ELR (cell line): ENCODE measurements around the gene SEMA6C.
"Not testable (repeated sequence)": the region's sequence is repeated elsewhere in the genome, so short reads cannot be mapped to it uniquely, and the experiment has no call there.

Source experiments
- DNase-seq: peaks from one replicate; pipeline ENCODE4 v3.0.0-alpha.2; 2015; ENCODE audit warnings: low read depth

SEMA6C gene, protein sequence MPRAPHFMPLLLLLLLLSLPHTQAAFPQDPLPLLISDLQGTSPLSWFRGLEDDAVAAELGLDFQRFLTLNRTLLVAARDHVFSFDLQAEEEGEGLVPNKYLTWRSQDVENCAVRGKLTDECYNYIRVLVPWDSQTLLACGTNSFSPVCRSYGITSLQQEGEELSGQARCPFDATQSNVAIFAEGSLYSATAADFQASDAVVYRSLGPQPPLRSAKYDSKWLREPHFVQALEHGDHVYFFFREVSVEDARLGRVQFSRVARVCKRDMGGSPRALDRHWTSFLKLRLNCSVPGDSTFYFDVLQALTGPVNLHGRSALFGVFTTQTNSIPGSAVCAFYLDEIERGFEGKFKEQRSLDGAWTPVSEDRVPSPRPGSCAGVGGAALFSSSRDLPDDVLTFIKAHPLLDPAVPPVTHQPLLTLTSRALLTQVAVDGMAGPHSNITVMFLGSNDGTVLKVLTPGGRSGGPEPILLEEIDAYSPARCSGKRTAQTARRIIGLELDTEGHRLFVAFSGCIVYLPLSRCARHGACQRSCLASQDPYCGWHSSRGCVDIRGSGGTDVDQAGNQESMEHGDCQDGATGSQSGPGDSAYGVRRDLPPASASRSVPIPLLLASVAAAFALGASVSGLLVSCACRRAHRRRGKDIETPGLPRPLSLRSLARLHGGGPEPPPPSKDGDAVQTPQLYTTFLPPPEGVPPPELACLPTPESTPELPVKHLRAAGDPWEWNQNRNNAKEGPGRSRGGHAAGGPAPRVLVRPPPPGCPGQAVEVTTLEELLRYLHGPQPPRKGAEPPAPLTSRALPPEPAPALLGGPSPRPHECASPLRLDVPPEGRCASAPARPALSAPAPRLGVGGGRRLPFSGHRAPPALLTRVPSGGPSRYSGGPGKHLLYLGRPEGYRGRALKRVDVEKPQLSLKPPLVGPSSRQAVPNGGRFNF

GRCh38 chr1:151146412-151147131, at the start of gene SEMA6C:
Gene SEMA6C (minus strand): TSS chr1:151146631. CDS start chr1:151142621, 4,010 bp downstream.
- DNase-seq: peak; percentile 93

- peak; percentile 99 for DNase-seq
Observed at GRCh38 chr1:151194894-151195594, 48.6 kb upstream of the SEMA6C start.

GRCh38 chr1:151193856-151194255, 47.4 kb upstream of the SEMA6C start:
- peak; percentile 25 for DNase-seq

GRCh38 chr1:151193304-151193703, 46.9 kb upstream of the SEMA6C start:
- DNase-seq: no peak

GRCh38 chr1:151192047-151192446, 45.6 kb upstream of the SEMA6C start:
- no peak for DNase-seq

GRCh38 chr1:151189637-151190445, 43.4 kb upstream of the SEMA6C start, which contains the start of gene VPS72:
Gene VPS72 (minus strand): TSS chr1:151190197. CDS start chr1:151190121, 76 bp downstream.
- peak; percentile 93 for DNase-seq

GRCh38 chr1:151188667-151189066, 42.2 kb upstream of the SEMA6C start:
- DNase-seq: not testable (repeated sequence)

DNA sequence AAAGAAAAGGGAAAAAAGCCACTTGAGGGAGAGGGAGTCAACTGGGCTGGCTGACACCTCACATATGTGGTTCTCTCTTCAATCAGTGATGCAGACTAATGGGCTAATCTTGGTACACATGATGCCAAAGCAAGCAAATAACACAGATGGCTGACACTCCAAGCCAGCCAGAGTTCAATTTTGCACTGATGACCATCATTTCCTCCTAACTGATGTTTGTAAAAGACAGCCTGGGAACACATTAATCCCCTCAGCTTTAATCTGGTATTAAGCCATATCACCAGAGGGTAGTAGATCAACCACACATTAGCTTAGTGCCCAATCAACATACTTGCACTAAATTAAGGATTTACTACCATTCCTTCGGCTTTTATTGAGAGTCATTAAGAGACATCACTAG, 40.8 kb upstream of the SEMA6C start:
- DNase-seq: no peak

- no peak for DNase-seq
Observed at GRCh38 chr1:151184211-151184610, 37.8 kb upstream of the SEMA6C start.

DNA sequence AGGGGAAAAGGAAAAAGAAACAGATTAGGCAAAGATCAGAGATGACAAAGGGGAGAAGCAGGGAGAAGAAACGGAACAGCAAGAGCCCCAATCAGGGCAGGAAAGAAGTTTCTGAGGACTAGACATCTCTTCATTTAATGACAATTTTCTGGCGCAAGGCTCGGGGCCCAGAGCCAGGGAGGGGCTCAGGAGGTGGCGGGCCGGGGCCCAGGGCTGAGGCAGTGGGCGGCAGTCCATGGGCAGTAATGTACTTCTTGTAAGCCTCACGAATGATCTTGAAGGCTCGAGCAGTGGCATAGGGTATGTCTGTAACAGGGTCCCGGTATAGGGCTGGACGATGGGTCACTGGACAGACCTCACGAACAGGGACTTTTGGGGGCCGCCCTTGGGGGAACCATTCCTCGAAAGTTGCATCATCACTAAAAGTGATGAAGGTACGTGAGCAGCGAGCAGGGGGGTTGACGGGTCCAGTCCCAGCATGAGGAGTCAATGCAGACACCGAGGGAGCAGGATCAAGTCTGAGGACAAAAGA, 30.1 kb upstream of the SEMA6C start:
- no peak for DNase-seq

GRCh38 chr1:151175863-151176262, 29.4 kb upstream of the SEMA6C start, which contains the start of gene TMOD4:
Gene TMOD4 (minus strand): TSS chr1:151175981. CDS start chr1:151174875, 1,106 bp downstream.
- DNase-seq: peak; percentile 40

DNA sequence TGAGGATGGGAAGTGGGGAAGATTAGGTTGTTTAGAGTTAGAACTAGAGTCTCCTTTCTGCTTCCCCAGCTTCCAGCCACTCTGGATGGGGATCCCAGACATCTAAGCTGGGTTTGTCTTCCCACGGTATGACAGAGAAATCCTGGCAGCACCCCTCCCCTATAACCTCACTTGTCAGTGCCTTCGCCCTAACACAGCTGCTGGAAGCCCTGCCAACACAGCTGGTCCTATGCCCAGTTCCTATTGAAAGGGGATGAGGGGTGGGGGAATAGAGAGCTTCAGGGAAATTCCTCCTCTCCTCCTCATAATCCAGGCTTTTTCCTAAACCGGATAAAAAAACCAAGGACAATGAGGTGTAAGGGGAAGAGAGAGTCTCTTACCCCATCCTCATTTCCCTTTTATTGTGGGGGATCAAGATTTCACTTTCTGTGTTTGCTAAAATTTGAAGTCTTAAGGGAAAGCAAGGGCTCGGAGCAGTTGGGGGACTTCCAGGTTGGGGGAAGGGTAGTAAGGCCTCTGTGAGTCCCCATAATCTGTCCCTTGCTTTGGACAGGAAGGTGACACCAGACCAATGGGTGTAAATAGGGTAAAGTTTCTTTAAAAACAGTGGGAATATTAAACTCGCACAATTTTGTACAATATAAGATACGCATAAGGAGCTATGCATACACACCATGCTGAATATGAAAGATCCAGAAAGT, 28.8 kb upstream of the SEMA6C start:
- no peak for DNase-seq

DNA sequence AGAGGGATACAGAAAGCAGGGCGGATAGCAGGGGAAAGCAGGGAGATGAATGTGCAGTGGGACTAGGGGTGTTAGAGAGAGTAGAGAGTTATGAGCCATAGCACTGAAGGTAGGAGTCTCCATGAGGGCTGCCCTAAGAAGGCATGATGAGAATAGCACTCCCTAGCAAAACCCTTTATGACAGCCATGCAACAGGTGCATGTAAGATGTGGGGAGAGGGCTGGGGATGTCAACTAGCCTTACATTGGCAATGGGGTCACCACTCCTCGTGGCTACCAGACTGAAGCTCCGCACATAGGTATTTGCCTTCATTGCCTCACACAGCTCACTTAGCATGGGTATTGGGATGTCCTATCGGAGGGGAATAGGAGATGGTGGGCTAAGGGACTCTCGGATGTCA, 24.8 kb upstream of the SEMA6C start:
- DNase-seq: no peak

DNA sequence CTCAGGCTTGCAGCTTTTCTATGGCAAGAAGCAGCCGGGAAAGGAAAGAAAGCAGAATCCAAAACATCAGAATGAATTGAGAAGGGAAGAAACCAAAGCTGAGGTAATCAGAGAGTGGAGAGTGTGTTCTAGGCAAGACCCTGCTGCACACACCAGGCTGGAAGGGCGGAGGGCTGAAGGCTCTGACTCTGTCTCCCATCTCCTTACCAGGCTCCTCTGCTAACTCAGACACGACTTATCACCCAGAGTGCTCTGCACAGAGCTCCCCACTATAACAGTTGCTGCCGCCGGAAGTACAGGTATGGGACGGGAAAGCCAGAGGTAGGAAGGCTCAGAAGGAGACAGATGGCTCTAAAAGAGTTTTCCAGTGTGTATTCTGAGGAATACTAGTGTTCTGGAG, 20.7 kb upstream of the SEMA6C start:
- DNase-seq: no peak

DNA sequence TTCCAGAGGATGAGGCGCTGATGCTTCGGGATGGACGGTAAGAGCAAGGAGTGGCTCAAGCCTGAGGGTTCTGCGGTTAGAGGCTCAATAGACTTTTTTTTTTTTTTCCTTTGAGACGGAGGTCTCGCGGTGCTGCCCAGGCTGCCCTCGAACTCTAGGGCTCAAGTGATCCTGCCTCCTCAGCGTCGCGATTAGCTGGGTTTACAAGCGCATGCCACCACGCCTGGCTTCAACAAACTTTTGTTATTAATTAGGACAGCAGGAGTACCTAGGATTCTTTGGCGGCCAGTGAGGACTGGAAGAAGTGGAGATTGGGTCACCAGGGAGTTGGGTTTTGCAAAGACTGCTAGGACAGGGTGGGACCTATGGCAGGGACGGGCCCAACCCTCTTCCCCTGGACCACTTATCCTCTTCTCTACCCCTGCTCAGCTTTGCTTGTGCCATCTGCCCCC, 20.1 kb upstream of the SEMA6C start:
- peak; percentile 87 for DNase-seq

DNA sequence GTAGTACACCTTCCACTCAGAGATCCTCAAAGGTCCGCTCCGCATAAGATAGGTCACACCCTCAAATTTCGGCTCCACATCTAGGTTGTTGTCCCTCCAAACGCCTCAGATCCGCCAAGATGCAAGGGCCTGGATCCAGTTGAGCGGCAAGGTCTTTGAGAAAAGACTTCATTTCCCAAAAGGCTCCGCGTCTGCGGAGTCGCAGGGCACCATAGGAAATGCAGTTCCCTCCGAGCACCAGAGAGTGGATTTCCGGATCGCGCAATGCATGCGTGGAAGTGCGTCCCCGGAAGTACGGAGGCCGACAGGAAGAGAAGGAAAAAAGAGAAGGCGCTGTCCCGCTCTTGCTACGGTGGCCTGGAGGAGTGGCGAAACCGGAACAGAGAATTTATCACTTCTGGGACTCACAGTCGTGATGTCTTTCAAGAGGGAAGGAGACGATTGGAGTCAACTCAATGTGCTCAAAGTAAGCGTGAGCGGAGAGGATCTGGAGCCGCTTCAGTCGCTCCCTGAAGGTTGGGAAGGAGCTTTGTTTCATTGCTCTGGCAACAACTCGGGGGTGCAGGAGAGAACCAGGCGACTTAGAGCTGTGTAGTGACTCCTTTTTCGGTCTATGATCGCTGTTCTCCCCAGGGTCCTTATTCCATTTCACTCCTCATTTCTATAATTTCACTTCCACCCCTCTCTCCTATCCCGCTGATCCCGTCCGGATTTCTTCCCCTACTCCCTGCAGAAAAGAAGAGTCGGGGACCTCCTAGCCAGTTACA, 19.5 kb upstream of the SEMA6C start, which contains the start of the genes LYSMD1 and SCNM1:
Gene LYSMD1, minus strand, starts transcription at position 165 of the 767 bp plus-strand sequence. CDS start 644 bp downstream, outside the sequence.
Gene SCNM1, plus strand, starts transcription at position 407 of the 767 bp plus-strand sequence. Its CDS starts 9 bp downstream, at position 416.
- DNase-seq: peak; percentile 100

DNA sequence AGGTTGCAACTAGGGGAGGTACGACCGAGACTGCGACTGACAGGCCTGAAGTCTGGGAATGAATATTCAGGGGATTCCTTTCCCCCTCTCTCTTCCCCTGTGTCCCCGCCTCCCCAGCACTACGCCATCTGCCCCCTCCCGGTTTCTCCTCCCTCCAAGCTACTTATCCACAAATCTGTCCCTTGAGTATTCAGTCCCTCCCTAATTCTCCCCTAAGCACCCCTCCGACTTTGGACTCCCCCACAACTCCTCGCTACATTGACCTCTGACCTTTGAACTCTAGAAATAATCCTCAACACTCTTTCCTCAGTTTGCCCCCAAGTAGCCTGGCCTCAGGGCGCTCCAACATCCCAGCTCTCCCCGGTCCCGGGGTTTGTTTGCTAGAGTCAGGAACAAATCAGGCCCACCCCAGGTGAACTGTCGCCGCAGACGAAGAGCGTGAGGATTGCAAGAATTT, 18.9 kb upstream of the SEMA6C start:
- DNase-seq: peak; percentile 54

GRCh38 chr1:151164732-151165280, 18.4 kb upstream of the SEMA6C start:
- DNase-seq: no peak
